OCI-LY3 (cell line): ENCODE measurements around the gene SRSF4.

ENCODE experiments used
- H2AFZ ChIP-seq: fragments of 200-600, 300-600 bp; shearing (Covaris generic); 2 replicates; pipeline ENCODE4 v1.6.0; 2014; ENCODE audit warnings: antibody characterized with exemption, low read depth, low read length
- H3K27ac ChIP-seq: fragments of 200-600, 300-600 bp; sonication (generic); 2 replicates; pipeline ENCODE4 v1.5.1; 2014; ENCODE audit warnings: mild to moderate bottlenecking, low read length, moderate library complexity, mixed read lengths
- H3K27me3 ChIP-seq: fragments of 200-600, 300-600 bp; sonication (generic); 2 replicates; pipeline ENCODE4 v1.6.1; 2014; ENCODE audit warnings: low read depth, low read length, mixed read lengths
- H3K36me3 ChIP-seq: fragments of 200-600, 300-600 bp; sonication (generic); replicated peaks from 2 replicates; pipeline ENCODE3; 2014; ENCODE audit warnings: low read depth, low read length, mixed read lengths
- H3K4me1 ChIP-seq: fragments of 300-600, 200-600 bp; sonication (generic); 2 replicates; pipeline ENCODE4 v1.6.1; 2014; ENCODE audit warnings: low read length, mixed read lengths
- H3K4me2 ChIP-seq: fragments of 200-600, 300-600 bp; sonication (generic); 2 replicates; pipeline ENCODE4 v1.6.1; 2014; ENCODE audit warnings: low read length, mixed read lengths
- H3K4me3 ChIP-seq: fragments of 300-600, 200-600 bp; sonication (generic); 2 replicates; pipeline ENCODE4 v1.5.1; 2014; ENCODE audit warnings: antibody characterized with exemption, mild to moderate bottlenecking, low read length, moderate library complexity
- H3K79me2 ChIP-seq: fragments of 300-600, 200-600 bp; shearing (Covaris generic); 2 replicates; pipeline ENCODE4 v1.6.1; 2014; ENCODE audit warnings: mild to moderate bottlenecking, low read length, mixed read lengths
- H3K9ac ChIP-seq: fragments of 300-600, 200-600 bp; shearing (Covaris generic); 2 replicates; pipeline ENCODE4 v1.6.0; 2014; ENCODE audit warnings: mild to moderate bottlenecking, low read length, moderate library complexity
- H3K9me3 ChIP-seq: fragments of 200-600, 300-600 bp; shearing (Covaris generic); 2 replicates; pipeline ENCODE4 v1.6.1; 2014; ENCODE audit warnings: low read length, mixed read lengths; ENCODE audit not compliant: insufficient read depth
- H4K20me1 ChIP-seq: fragments of 200-600, 300-600 bp; sonication (generic); 2 replicates; pipeline ENCODE4 v1.6.1; 2016; ENCODE audit warnings: low read length, mixed read lengths; ENCODE audit not compliant: insufficient read depth
- CTCF ChIP-seq: fragments of 200-600, 300-600 bp; sonication (generic); IDR thresholded peaks from 2 replicates; pipeline ENCODE4 v1.5.1; 2014; ENCODE audit warnings: antibody characterized with exemption, low read length, low read depth
- EZH2phosphoT487 ChIP-seq: fragments of 200-600 bp; shearing (Covaris generic); IDR thresholded peaks from 2 replicates; pipeline ENCODE4 v1.6.1; 2018; ENCODE audit warnings: antibody characterized with exemption, mixed run types, low read depth

SRSF4 gene

GRCh38 chr1:29211086-29212030 is 29.7 kb upstream of the SRSF4 start:
- H3K4me2 ChIP-seq, result peak overlapping the region; percentile 75
- H3K36me3 ChIP-seq, result peaks cover 6% of the 10 kb centered on the region
- no peak overlapping the region for H3K4me3 ChIP-seq
- H3K27me3 ChIP-seq, result no peaks in the 10 kb centered on the region
- peak overlapping the region; percentile 86 for H3K27ac ChIP-seq
- H3K9ac ChIP-seq, result no peak overlapping the region
- no peaks in the 10 kb centered on the region for H4K20me1 ChIP-seq
- peaks cover 17% of the 10 kb centered on the region for H3K4me1 ChIP-seq
- H2AFZ ChIP-seq, result no peak overlapping the region
- no peaks in the 10 kb centered on the region for H3K9me3 ChIP-seq
- H3K79me2 ChIP-seq, result no peaks in the 10 kb centered on the region
- TF ChIP-seq EZH2phosphoT487, result no peak

- no peaks in the 10 kb centered on the region for H3K9me3 ChIP-seq
- H4K20me1 ChIP-seq, result no peaks in the 10 kb centered on the region
- peaks cover 17% of the 10 kb centered on the region for H3K4me1 ChIP-seq
- no peak overlapping the region for H2AFZ ChIP-seq
- H3K36me3 ChIP-seq, result peaks cover 6% of the 10 kb centered on the region
- peak overlapping the region; percentile 44 for H3K9ac ChIP-seq
- H3K27me3 ChIP-seq, result no peaks in the 10 kb centered on the region
- TF ChIP-seq CTCF (no peak), EZH2phosphoT487 (no peak)
- peak overlapping the region; percentile 75 for H3K4me2 ChIP-seq
- H3K79me2 ChIP-seq, result no peaks in the 10 kb centered on the region
- H3K4me3 ChIP-seq, result peak overlapping the region; percentile 27
- peak overlapping the region; percentile 86 for H3K27ac ChIP-seq
Observed at GRCh38 chr1:29210278-29211085, 28.8 kb upstream of the SRSF4 start.

DNA sequence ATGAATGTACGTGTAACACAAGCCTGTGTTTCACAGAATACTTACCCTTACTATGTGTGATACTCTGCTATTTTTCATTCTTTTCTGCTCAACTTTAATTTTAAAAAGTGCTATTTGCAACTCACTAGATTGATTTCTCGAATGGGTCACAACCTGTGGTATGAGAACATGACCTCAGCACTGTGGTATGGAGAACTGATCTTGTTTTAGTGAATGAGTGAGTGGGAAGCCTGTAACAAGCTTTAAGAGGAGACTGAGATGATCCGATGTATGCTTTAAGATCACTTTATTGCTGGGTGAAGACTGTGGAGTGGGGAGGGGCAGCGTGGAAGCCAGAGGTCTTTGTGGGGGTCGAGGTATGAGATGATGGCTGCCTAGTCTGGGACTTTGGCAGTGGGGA is 27.5 kb upstream of the SRSF4 start:
- Histone ChIP-seq H3K4me2 (no peak overlapping the region), H3K9me3 (no peaks in the 10 kb centered on the region), H3K4me3 (no peak overlapping the region), H3K27ac (no peak overlapping the region), H3K36me3 (peaks cover 6% of the 10 kb centered on the region), H3K4me1 (peaks cover 17% of the 10 kb centered on the region), H3K79me2 (no peaks in the 10 kb centered on the region), H3K27me3 (no peaks in the 10 kb centered on the region), H4K20me1 (no peaks in the 10 kb centered on the region), H2AFZ (no peak overlapping the region), H3K9ac (no peak overlapping the region)
- no peak for TF ChIP-seq CTCF
- no peak for TF ChIP-seq EZH2phosphoT487

DNA sequence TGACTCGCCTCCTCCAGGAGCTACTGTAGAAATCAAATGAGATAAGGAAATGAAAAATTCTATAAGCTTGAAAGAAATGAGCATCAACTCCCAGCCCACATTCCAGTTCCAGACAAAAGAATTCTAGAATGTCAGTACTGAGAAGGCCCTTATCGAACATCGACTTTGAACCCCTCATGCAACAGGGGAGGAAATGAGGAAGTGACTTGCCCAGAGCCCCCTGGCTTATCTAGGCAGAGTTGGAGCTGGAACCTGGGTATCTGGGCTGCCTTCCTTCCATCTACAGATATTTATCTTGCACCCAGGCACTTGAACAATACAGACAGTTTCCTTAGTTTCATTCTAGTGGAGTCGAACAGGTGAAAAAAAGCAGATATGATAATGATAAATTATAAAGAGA is 26.7 kb upstream of the SRSF4 start:
- Histone ChIP-seq H3K4me1 (peaks cover 17% of the 10 kb centered on the region), H3K9ac (no peak overlapping the region), H3K79me2 (no peaks in the 10 kb centered on the region), H2AFZ (no peak overlapping the region), H3K36me3 (peaks cover 6% of the 10 kb centered on the region), H3K4me2 (no peak overlapping the region), H3K9me3 (no peaks in the 10 kb centered on the region), H4K20me1 (no peaks in the 10 kb centered on the region), H3K27ac (no peak overlapping the region), H3K27me3 (no peaks in the 10 kb centered on the region), H3K4me3 (no peak overlapping the region)
- no peak for TF ChIP-seq EZH2phosphoT487
- no peak for TF ChIP-seq CTCF
